Upper lobe of left lung (tissue), 6 donors: ENCODE data around the gene GFPT2. TPM values are rescaled to one million over a fixed set of nuclear protein-coding genes. Genes with fewer than 3 reads are reported as not detected.

Source experiments
- ATAC-seq, 2 donors: fragments of 200-7000 bp; cut with Tn5 transposase; one replicate each; pipeline ENCODE4 v1.9.1; 2022; ENCODE audit warnings: mild to moderate bottlenecking in 2 of 2, moderate library complexity in 2 of 2; ENCODE audit not compliant: low FRiP score in 2 of 2
- DNase-seq, 2 donors: peaks; one replicate each; pipeline ENCODE4 v3.0.0-alpha.2; 2019 to 2020
- H3K27ac ChIP-seq, 4 donors: fragments of 200-600 bp; sonication (generic); one replicate each; pipeline ENCODE4 v1.5.1; 2016 to 2019
- H3K27me3 ChIP-seq, 4 donors: fragments of 200-600 bp; sonication (generic); one replicate each; pipeline ENCODE4 v1.5.1; 2017 to 2019
- H3K36me3 ChIP-seq, 4 donors: fragments of 200-600 bp; sonication (generic); one replicate each; pipeline ENCODE4 v1.5.1; 2016 to 2019
- H3K4me1 ChIP-seq, 4 donors: fragments of 200-600 bp; sonication (generic); one replicate each; pipeline ENCODE4 v1.5.1; 2018 to 2019
- H3K4me3 ChIP-seq, 4 donors: fragments of 200-600 bp; sonication (generic); one replicate each; pipeline ENCODE4 v1.5.1; 2017 to 2019; ENCODE audit warnings: mild to moderate bottlenecking in 2 of 4, moderate library complexity in 1 of 4
- H3K9me3 ChIP-seq, 4 donors: fragments of 200-600 bp; sonication (generic); one replicate each; pipeline ENCODE4 v1.5.1; 2018 to 2019
- CTCF ChIP-seq, 6 experiments: fragments of 450-650 bp in 4 of 6; fragments of 200-600 bp in 2 of 6; sonication (generic) in 2 of 6; IDR thresholded peaks; one replicate each; pipeline ENCODE4 v1.5.1; 2016 to 2019; ENCODE audit warnings: antibody characterized with exemption in 6 of 6
- EP300 ChIP-seq, 4 donors: sonication (generic); formaldehyde crosslinking; IDR thresholded peaks; one replicate each; pipeline ENCODE4 v1.5.1; 2017; ENCODE audit warnings: antibody characterized with exemption in 4 of 4, control low read depth in 2 of 4
- POLR2A ChIP-seq, 4 donors: fragments of 450-650 bp; IDR thresholded peaks; one replicate each; pipeline ENCODE4 v1.5.1; 2016 to 2017; ENCODE audit warnings: antibody characterized with exemption in 4 of 4, mild to moderate bottlenecking in 2 of 4
- POLR2AphosphoS5 ChIP-seq, 2 donors: sonication (generic); formaldehyde crosslinking; IDR thresholded peaks; one replicate each; pipeline ENCODE4 v1.5.1; 2017; ENCODE audit warnings: antibody characterized with exemption in 2 of 2
- WGBS, 2 donors: methylation state at CpG; one replicate each; pipeline ENCODE4 v1.1.5; 2017 to 2018; 5-methylcytosine and 5-hydroxymethylcytosine counted together
- total RNA-seq, 6 donors: library from RNA; depleted of rRNA in 4 of 6; stranded (reverse); fragments of >200 nt in 4 of 6; gene quantifications; one replicate each; pipeline versions ENCODE4 v1.1.0 to v1.2.1, GENCODE V29; 2016 to 2021
- donor health status: DM: no; HTN: no; CAD: no; lungs with moderate emphysema.
- donor health status: DM: no; HTN: yes; CAD: no; lungs with severe emphysema.

The GFPT2 gene
- total RNA-seq, 6 donors from 2014 or later, result 6.8 to 35.4 (median 18.0) TPM

- no peaks in the 10 kb centered on the region for H3K9me3 ChIP-seq
- no peak for DNase-seq
- H3K27me3 ChIP-seq, result no peaks in the 10 kb centered on the region
- H3K27ac ChIP-seq, result no peak overlapping the region
- H3K4me3 ChIP-seq, result no peak overlapping the region
- TF ChIP-seq EP300 (IDR thresholded peaks at IDR 0.05) (no peak), CTCF (IDR thresholded peaks at IDR 0.05) (no peak), POLR2AphosphoS5 (IDR thresholded peaks at IDR 0.05) (no peak), POLR2A (IDR thresholded peaks at IDR 0.05) (no peak)
- WGBS, 2 donors, result 93 to 96% methylated on average over 17 to 20 of the region's 20 CpGs
- no peaks in the 10 kb centered on the region for H3K4me1 ChIP-seq
- peaks cover 0 to 5% (median 0%) of the 10 kb centered on the region in 4 donors for H3K36me3 ChIP-seq
- no peak for ATAC-seq
Observed at GRCh38 chr5:180316586-180316985, 36.5 kb downstream of the GFPT2 start.

DNA sequence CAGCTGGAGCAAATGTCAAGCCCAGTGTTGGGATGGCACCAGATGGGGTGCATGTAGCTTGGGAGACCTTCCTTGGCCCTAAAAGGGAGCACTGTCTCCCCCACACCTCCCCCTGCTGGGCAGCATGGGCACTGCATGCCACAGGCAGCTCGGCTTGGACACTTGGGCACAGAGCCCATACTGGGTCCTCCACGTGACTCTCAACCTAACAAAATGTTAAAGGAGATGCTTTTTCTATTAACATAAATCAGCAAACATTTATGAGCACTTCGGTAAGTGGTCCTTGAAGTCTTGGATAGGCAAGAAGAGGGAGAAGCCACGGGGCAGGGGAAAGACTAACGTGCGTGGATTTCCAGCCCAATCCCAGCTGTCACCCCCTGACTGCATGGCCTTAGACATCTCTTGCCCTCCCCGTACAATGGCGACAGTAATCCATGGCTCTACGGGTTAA lies 37.3 kb downstream of the GFPT2 start:
- TF ChIP-seq EP300 (IDR thresholded peaks at IDR 0.05) (no peak), POLR2AphosphoS5 (IDR thresholded peaks at IDR 0.05) (no peak), CTCF (IDR thresholded peaks at IDR 0.05) (peak; percentile 87 to 94 (median 90))
- Histone ChIP-seq H3K9me3 (no peaks in the 10 kb centered on the region), H3K36me3 (peaks cover 0 to 5% (median 0%) of the 10 kb centered on the region in 4 donors), H3K4me1 (no peaks in the 10 kb centered on the region), H3K4me3 (no peak overlapping the region), H3K27ac (no peak overlapping the region), H3K27me3 (no peaks in the 10 kb centered on the region)
- peak; percentile 72 to 88 for DNase-seq
- WGBS, 2 donors, result 64 to 65% methylated on average over 9 of the region's 9 CpGs
- ATAC-seq, result peak; percentile 82 to 89

- Histone ChIP-seq H3K4me3 (peak overlapping the region in 1 of 4 donors; percentile 27), H3K36me3 (no peaks in the 10 kb centered on the region), H3K27me3 (no peaks in the 10 kb centered on the region), H3K9me3 (no peaks in the 10 kb centered on the region), H3K27ac (no peak overlapping the region), H3K4me1 (no peaks in the 10 kb centered on the region)
- TF ChIP-seq POLR2AphosphoS5 (IDR thresholded peaks at IDR 0.05) (no peak), CTCF (IDR thresholded peaks at IDR 0.05) (peak in 1 of 6 experiments; percentile 15)
- ATAC-seq (peak in 1 of 2 donors; percentile 54), DNase-seq (peak; percentile 88 to 90)
- 72 to 94% methylated on average over 42 to 49 of the region's 50 CpGs for WGBS, 2 donors
Observed at GRCh38 chr5:180313677-180314505, 39.2 kb downstream of the GFPT2 start.

DNA sequence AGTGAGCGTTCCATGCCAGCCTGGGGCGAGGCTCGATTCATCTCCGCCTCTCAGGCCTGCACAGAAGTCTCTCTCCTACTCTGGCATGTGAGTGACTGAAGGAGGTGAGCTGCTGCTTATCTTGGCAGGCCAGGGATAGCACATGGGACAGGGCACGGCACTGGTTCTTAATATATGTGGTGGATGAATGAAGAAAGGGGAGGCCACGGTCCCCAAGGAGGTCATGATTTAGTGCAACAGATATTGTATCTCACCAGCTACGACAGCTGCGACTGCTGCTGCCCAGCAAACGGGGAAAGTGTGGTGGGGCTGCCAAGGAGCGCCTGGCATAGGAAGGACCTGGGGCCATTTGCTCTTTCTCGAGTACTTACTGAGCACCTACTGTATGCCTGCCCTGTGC lies 41.9 kb downstream of the GFPT2 start:
- H3K4me1 ChIP-seq, result no peaks in the 10 kb centered on the region
- no peak for DNase-seq
- no peaks in the 10 kb centered on the region for H3K27me3 ChIP-seq
- no peaks in the 10 kb centered on the region for H3K9me3 ChIP-seq
- peaks cover 0 to 5% (median 0%) of the 10 kb centered on the region in 4 donors for H3K36me3 ChIP-seq
- 94 to 95% methylated on average over 10 to 11 of the region's 11 CpGs for WGBS, 2 donors
- TF ChIP-seq POLR2A (IDR thresholded peaks at IDR 0.05) (no peak), POLR2AphosphoS5 (IDR thresholded peaks at IDR 0.05) (no peak), CTCF (IDR thresholded peaks at IDR 0.05) (no peak), EP300 (IDR thresholded peaks at IDR 0.05) (no peak)
- ATAC-seq, result no peak
- H3K4me3 ChIP-seq, result no peak overlapping the region
- no peak overlapping the region for H3K27ac ChIP-seq
